ENCODE measurements around the gene HBS1L.

HBS1L gene

GRCh38 chr6:135033238-135033637 lies 21.4 kb downstream of the HBS1L start:
- no peak for DNase-seq

GRCh38 chr6:135030532-135031178 lies 24.0 kb downstream of the HBS1L start:
- DNase-seq, result no peak

GRCh38 chr6:135030056-135030473 lies 24.6 kb downstream of the HBS1L start:
- no peak for DNase-seq

- DNase-seq, result no peak
Observed at GRCh38 chr6:135025775-135026174, 28.8 kb downstream of the HBS1L start.

- DNase-seq, result no peak
Observed at GRCh38 chr6:135025175-135025574, 29.4 kb downstream of the HBS1L start.

- no peak for DNase-seq
Observed at GRCh38 chr6:135022050-135022697, 32.4 kb downstream of the HBS1L start.

GRCh38 chr6:135021310-135022049 lies 33.1 kb downstream of the HBS1L start:
- DNase-seq, result no peak

- no peak for DNase-seq
Observed at GRCh38 chr6:135018941-135019340, 35.7 kb downstream of the HBS1L start.

- DNase-seq, result no peak
Observed at GRCh38 chr6:135018052-135018451, 36.6 kb downstream of the HBS1L start.

GRCh38 chr6:135014353-135014832 lies 40.2 kb downstream of the HBS1L start:
- no peak for DNase-seq

- no peak for DNase-seq
Observed at GRCh38 chr6:135013211-135013610, 41.4 kb downstream of the HBS1L start.

- DNase-seq, result no peak
Observed at GRCh38 chr6:135012764-135013163, 41.9 kb downstream of the HBS1L start.

- DNase-seq, result no peak
Observed at GRCh38 chr6:135012349-135012748, 42.3 kb downstream of the HBS1L start.

GRCh38 chr6:135008941-135009290 lies 45.7 kb downstream of the HBS1L start:
- DNase-seq, result no peak

- DNase-seq, result no peak
Observed at GRCh38 chr6:135008072-135008940, 46.3 kb downstream of the HBS1L start.

- DNase-seq, result no peak
Observed at GRCh38 chr6:135006386-135006914, 48.2 kb downstream of the HBS1L start.

GRCh38 chr6:135004399-135004798 lies 50.2 kb downstream of the HBS1L start:
- no peak for DNase-seq

- no peak for DNase-seq
Observed at GRCh38 chr6:135002974-135003703, 51.5 kb downstream of the HBS1L start.

GRCh38 chr6:135002229-135002844 lies 52.3 kb downstream of the HBS1L start:
- no peak for DNase-seq

GRCh38 chr6:134999107-134999506 lies 55.5 kb downstream of the HBS1L start:
- no peak for DNase-seq

Data from activated CD8-positive, alpha-beta memory T cell treated with anti-CD3 and anti-CD28 coated beads, Interleukin-2, amount 50 U/mL, for 4 hours (primary cell).